Kidney tubule cell (primary cell): ENCODE data around the gene GOLGA8B.
"Not testable (repeated sequence)": the region's sequence is repeated elsewhere in the genome, so short reads cannot be mapped to it uniquely, and the experiment has no call there.

Source experiments
- DNase-seq: peaks from one replicate; pipeline ENCODE4 v3.0.0-alpha.2; 2018; ENCODE audit warnings: low spot score

GOLGA8B gene

GRCh38 chr15:34583399-34584329 lies at the start of gene GOLGA8B:
Gene GOLGA8B (minus strand): TSS chr15:34583651. CDS start chr15:34535912, 47,739 bp downstream.
- peak; percentile 83 for DNase-seq

- DNase-seq = not testable (repeated sequence)
These were observed 49.7 kb upstream of the GOLGA8B start for GRCh38 chr15:34633165-34633564.

GRCh38 chr15:34628577-34629152 lies 45.2 kb upstream of the GOLGA8B start:
- no peak for DNase-seq

- DNase-seq = no peak
These were observed 41.6 kb upstream of the GOLGA8B start for GRCh38 chr15:34625007-34625406.

- peak; percentile 43 for DNase-seq
These were observed 38.2 kb upstream of the GOLGA8B start for GRCh38 chr15:34621675-34622074.

- no peak for DNase-seq
These were observed 37.4 kb upstream of the GOLGA8B start for GRCh38 chr15:34620814-34621213.

- no peak for DNase-seq
These were observed 36.7 kb upstream of the GOLGA8B start for GRCh38 chr15:34620142-34620541.

GRCh38 chr15:34619151-34619550 lies 35.7 kb upstream of the GOLGA8B start:
- no peak for DNase-seq

- DNase-seq = no peak
These were observed 34.6 kb upstream of the GOLGA8B start for GRCh38 chr15:34618073-34618472.

GRCh38 chr15:34616613-34617012 lies 33.2 kb upstream of the GOLGA8B start:
- DNase-seq = peak; percentile 60

- no peak for DNase-seq
These were observed 30.5 kb upstream of the GOLGA8B start for GRCh38 chr15:34613997-34614396.

GRCh38 chr15:34613301-34613700 lies 29.9 kb upstream of the GOLGA8B start:
- no peak for DNase-seq

- peak; percentile 6 for DNase-seq
These were observed 26.9 kb upstream of the GOLGA8B start for GRCh38 chr15:34610354-34610753.

- no peak for DNase-seq
These were observed 25.9 kb upstream of the GOLGA8B start for GRCh38 chr15:34609102-34610057.

- no peak for DNase-seq
These were observed 25.1 kb upstream of the GOLGA8B start for GRCh38 chr15:34608517-34608916.

GRCh38 chr15:34607832-34608231 lies 24.4 kb upstream of the GOLGA8B start:
- DNase-seq = no peak

GRCh38 chr15:34606545-34606944 lies 23.1 kb upstream of the GOLGA8B start:
- DNase-seq = no peak

- no peak for DNase-seq
These were observed 22.7 kb upstream of the GOLGA8B start for GRCh38 chr15:34606131-34606530.

- DNase-seq = no peak
These were observed 19.6 kb upstream of the GOLGA8B start for GRCh38 chr15:34603095-34603494.

- no peak for DNase-seq
These were observed 17.5 kb upstream of the GOLGA8B start for GRCh38 chr15:34600923-34601322.

GRCh38 chr15:34598799-34599585 lies 15.5 kb upstream of the GOLGA8B start:
- no peak for DNase-seq
